DND-41 (cell line): ENCODE data around the gene CAVIN2.

ENCODE experiments used
- ATAC-seq: fragments of 200-7000 bp; cut with Tn5 transposase; 3 replicates; pipeline ENCODE4 v1.9.1; 2021; ENCODE audit warnings: low read depth; ENCODE audit not compliant: insufficient read depth
- DNase-seq: peaks from one replicate; pipeline ENCODE4 v3.0.0-alpha.2; 2020
- H2AFZ ChIP-seq: 2 replicates; pipeline ENCODE4 v1.6.0; 2012; ENCODE audit warnings: low read depth, low read length
- H3K27ac ChIP-seq: 2 replicates; pipeline ENCODE4 v1.5.1; 2012; ENCODE audit warnings: low read length, inconsistent platforms
- H3K27me3 ChIP-seq: fragments of 200-600 bp; sonication (generic); 2 replicates; pipeline ENCODE4 v1.6.0; 2012; ENCODE audit warnings: low read length, mild to moderate bottlenecking, inconsistent platforms; ENCODE audit not compliant: insufficient read depth, poor library complexity
- H3K36me3 ChIP-seq: 2 replicates; pipeline ENCODE4 v1.5.1; 2012; ENCODE audit warnings: low read length, inconsistent platforms; ENCODE audit not compliant: insufficient read depth
- H3K4me1 ChIP-seq: 2 replicates; pipeline ENCODE4 v1.5.1; 2012; ENCODE audit warnings: mild to moderate bottlenecking, low read length; ENCODE audit not compliant: insufficient read depth
- H3K4me2 ChIP-seq: 2 replicates; pipeline ENCODE4 v1.6.0; 2012; ENCODE audit warnings: mild to moderate bottlenecking, moderate library complexity, low read length, inconsistent platforms; ENCODE audit not compliant: insufficient read depth
- H3K4me3 ChIP-seq, 2 experiments: fragments of 200-600 bp in 1 of 2; shearing (Covaris generic) in 1 of 2; 2 replicates each; pipeline ENCODE4 v1.5.1; 2012 to 2016; ENCODE audit warnings: inconsistent platforms in 2 of 2, low read length in 2 of 2, mild to moderate bottlenecking in 2 of 2, low read depth in 1 of 2, moderate library complexity in 1 of 2
- H3K79me2 ChIP-seq: 2 replicates; pipeline ENCODE4 v1.6.0; 2012; ENCODE audit warnings: low read length, inconsistent platforms; ENCODE audit not compliant: insufficient read depth
- H3K9ac ChIP-seq: 2 replicates; pipeline ENCODE4 v1.6.0; 2012; ENCODE audit warnings: low read depth, mild to moderate bottlenecking, inconsistent platforms, low read length, moderate library complexity
- H3K9me3 ChIP-seq: 2 replicates; pipeline ENCODE4 v1.5.1; 2012; ENCODE audit warnings: low read length, moderate library complexity, mild to moderate bottlenecking, inconsistent platforms; ENCODE audit not compliant: insufficient read depth, severe bottlenecking
- H4K20me1 ChIP-seq: 2 replicates; pipeline ENCODE4 v1.6.0; 2012; ENCODE audit warnings: low read length; ENCODE audit not compliant: insufficient read depth
- EZH2 ChIP-seq: IDR thresholded peaks from 3 replicates; pipeline ENCODE4 v1.6.1; 2012; ENCODE audit warnings: borderline replicate concordance, low read depth, mild to moderate bottlenecking, moderate library complexity, low read length, inconsistent platforms; ENCODE audit not compliant: severe bottlenecking
- TF ChIP-seq, protein P1 (sequence below): IDR thresholded peaks from 2 replicates; pipeline ENCODE4 v1.5.1; 2012; ENCODE audit warnings: borderline replicate concordance, low read length, moderate library complexity, mild to moderate bottlenecking; ENCODE audit not compliant: poor library complexity, severe bottlenecking; ENCODE audit errors: extremely low read depth

Gene CAVIN2

DNA sequence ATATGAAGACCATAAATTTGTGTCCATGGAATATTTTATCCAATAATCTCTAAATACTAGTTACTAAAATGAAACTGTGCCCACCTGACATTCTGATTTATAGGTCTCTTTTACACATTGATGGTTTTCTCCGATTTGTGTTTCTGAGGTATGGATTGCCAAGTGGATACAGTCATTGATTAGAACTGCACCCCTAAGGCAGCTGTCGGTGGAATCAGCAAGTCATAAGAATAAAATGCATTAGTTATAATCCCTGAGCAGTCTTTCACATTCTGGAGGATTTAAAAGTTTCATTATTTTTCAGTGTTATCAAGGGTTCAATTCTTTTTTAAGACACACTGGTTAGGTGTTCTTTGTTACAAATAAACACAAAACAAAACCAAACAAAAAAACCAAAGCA lies 6.0 kb downstream of the CAVIN2 start:
- Histone ChIP-seq H3K79me2 (no peaks in the 10 kb centered on the region), H2AFZ (no peak overlapping the region), H3K36me3 (no peaks in the 10 kb centered on the region), H3K4me1 (no peaks in the 10 kb centered on the region), H3K9me3 (no peaks in the 10 kb centered on the region), H3K27me3 (peaks cover 22% of the 10 kb centered on the region), H3K27ac (no peak overlapping the region), H3K9ac (no peak overlapping the region), H3K4me2 (no peak overlapping the region), H4K20me1 (no peaks in the 10 kb centered on the region), H3K4me3 (no peak overlapping the region)
- DNase-seq, result no peak
- TF ChIP-seq, protein P1, sequence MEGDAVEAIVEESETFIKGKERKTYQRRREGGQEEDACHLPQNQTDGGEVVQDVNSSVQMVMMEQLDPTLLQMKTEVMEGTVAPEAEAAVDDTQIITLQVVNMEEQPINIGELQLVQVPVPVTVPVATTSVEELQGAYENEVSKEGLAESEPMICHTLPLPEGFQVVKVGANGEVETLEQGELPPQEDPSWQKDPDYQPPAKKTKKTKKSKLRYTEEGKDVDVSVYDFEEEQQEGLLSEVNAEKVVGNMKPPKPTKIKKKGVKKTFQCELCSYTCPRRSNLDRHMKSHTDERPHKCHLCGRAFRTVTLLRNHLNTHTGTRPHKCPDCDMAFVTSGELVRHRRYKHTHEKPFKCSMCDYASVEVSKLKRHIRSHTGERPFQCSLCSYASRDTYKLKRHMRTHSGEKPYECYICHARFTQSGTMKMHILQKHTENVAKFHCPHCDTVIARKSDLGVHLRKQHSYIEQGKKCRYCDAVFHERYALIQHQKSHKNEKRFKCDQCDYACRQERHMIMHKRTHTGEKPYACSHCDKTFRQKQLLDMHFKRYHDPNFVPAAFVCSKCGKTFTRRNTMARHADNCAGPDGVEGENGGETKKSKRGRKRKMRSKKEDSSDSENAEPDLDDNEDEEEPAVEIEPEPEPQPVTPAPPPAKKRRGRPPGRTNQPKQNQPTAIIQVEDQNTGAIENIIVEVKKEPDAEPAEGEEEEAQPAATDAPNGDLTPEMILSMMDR, result no peak
- TF ChIP-seq EZH2, result no peak
- no peak for ATAC-seq

GRCh38 chr2:191839918-191840804 lies 6.7 kb downstream of the CAVIN2 start:
- Histone ChIP-seq H3K79me2 (no peaks in the 10 kb centered on the region), H4K20me1 (no peaks in the 10 kb centered on the region), H3K9me3 (no peaks in the 10 kb centered on the region), H3K27ac (no peak overlapping the region), H3K27me3 (peaks cover 22% of the 10 kb centered on the region), H3K36me3 (no peaks in the 10 kb centered on the region), H3K4me2 (no peak overlapping the region), H3K4me1 (no peaks in the 10 kb centered on the region), H3K9ac (no peak overlapping the region), H2AFZ (no peak overlapping the region), H3K4me3 (no peak overlapping the region)
- TF ChIP-seq, protein P1, result no peak
- no peak for TF ChIP-seq EZH2
- ATAC-seq (no peak), DNase-seq (no peak)

GRCh38 chr2:191838526-191838925 lies 8.4 kb downstream of the CAVIN2 start:
- no peaks in the 10 kb centered on the region for H3K4me1 ChIP-seq
- DNase-seq, result no peak
- H3K27ac ChIP-seq, result no peak overlapping the region
- no peak for ATAC-seq
- no peaks in the 10 kb centered on the region for H3K79me2 ChIP-seq
- no peaks in the 10 kb centered on the region for H3K9me3 ChIP-seq
- H3K4me2 ChIP-seq, result no peak overlapping the region
- H3K36me3 ChIP-seq, result no peaks in the 10 kb centered on the region
- H3K4me3 ChIP-seq, result no peak overlapping the region
- H4K20me1 ChIP-seq, result no peaks in the 10 kb centered on the region
- H3K9ac ChIP-seq, result no peak overlapping the region
- H3K27me3 ChIP-seq, result peaks cover 27% of the 10 kb centered on the region
- no peak overlapping the region for H2AFZ ChIP-seq
- no peak for TF ChIP-seq EZH2
- TF ChIP-seq, protein P1, result no peak
